ENCODE measurements around the gene ARSJ. TPM values are rescaled to one million over a fixed set of nuclear protein-coding genes. Genes with fewer than 3 reads are reported as not detected.
"Not testable (repeated sequence)": the region's sequence is repeated elsewhere in the genome, so short reads cannot be mapped to it uniquely, and the experiment has no call there.

The ARSJ gene
- total and polyA plus RNA-seq, 11 donors = 0.30 to 7.0 (median 1.7) TPM

DNA sequence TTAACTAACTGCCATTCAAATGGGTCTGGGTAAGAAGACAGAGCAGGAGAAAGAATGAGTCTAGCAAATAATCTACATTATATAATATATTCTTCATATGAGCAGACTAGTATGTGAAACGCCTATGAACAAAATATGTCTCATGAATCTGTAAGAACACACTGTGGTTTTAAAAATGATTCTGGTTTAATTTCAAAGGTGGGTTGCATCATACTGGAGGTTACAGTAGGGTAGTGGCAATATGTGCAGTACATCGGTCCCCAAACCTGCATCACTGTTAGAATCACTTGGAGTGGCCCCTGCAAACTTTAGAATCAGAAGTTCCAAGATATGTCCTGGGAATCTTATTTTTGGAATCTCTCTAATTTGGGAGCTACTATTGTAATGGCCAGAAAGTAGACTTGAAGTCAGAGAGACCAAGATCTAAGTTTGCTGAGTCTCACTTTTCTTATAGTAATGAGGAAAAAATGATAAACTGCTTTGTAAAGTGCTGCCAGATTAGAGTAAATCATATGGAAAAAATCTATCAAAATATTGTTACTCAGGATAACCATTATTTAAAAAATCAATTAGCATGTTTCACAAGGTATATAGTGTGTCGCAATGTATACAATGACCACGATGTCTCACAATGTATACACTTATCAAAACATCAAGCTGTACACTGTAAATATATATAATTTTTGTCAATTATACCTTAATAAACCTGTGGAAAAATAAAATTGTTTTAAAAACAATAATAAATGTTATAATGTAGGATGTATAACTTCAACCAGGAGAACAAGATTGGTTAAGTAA is 37.9 kb upstream of the ARSJ start:
- peaks cover 0 to 6% (median 0%) of the 10 kb centered on the region in 9 donors for H3K27me3 ChIP-seq
- 92 to 97% (median 95%) methylated on average over 4 of the region's 4 CpGs for WGBS, 4 donors
- H3K36me3 ChIP-seq = no peaks in the 10 kb centered on the region
- intact Hi-C loops (cut with DNase I) = no loop called here
- H3K9me3 ChIP-seq = no peaks in the 10 kb centered on the region
- TF ChIP-seq, protein P1, sequence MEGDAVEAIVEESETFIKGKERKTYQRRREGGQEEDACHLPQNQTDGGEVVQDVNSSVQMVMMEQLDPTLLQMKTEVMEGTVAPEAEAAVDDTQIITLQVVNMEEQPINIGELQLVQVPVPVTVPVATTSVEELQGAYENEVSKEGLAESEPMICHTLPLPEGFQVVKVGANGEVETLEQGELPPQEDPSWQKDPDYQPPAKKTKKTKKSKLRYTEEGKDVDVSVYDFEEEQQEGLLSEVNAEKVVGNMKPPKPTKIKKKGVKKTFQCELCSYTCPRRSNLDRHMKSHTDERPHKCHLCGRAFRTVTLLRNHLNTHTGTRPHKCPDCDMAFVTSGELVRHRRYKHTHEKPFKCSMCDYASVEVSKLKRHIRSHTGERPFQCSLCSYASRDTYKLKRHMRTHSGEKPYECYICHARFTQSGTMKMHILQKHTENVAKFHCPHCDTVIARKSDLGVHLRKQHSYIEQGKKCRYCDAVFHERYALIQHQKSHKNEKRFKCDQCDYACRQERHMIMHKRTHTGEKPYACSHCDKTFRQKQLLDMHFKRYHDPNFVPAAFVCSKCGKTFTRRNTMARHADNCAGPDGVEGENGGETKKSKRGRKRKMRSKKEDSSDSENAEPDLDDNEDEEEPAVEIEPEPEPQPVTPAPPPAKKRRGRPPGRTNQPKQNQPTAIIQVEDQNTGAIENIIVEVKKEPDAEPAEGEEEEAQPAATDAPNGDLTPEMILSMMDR (IDR thresholded peaks at IDR 0.05) = no peak
- TF ChIP-seq POLR2A (IDR thresholded peaks at IDR 0.05) = no peak
- ATAC-seq = no peak
- H3K27ac ChIP-seq = no peak overlapping the region
- no peaks in the 10 kb centered on the region for H3K4me1 ChIP-seq
- no peak overlapping the region for H3K4me3 ChIP-seq
- DNase-seq = no peak

DNA sequence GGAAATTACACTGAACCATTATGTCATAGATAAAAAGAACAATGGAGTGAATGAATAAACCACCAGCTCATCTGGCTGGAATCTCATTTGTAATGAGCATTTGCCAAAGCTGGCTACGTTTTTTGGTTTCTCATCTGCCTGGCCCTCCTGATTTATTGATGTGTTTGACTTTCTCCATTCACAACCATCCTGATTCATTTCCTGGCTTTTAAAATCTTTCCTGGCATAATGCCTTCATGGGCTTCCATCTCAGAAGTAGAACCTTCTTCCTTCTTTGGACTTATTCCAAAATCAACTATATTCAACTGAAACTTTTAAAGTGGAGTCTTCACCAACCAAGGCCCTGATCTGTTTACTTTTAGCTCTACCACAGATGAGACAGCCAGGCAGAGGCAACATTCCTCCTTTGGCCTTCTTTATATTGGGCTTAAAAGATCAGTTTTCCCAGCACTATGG is 36.0 kb upstream of the ARSJ start:
- Histone ChIP-seq H3K4me3 (no peak overlapping the region), H3K4me1 (no peaks in the 10 kb centered on the region), H3K27me3 (peaks cover 0 to 6% (median 0%) of the 10 kb centered on the region in 9 donors), H3K27ac (no peak overlapping the region), H3K9me3 (peaks cover 0 to 9% (median 0%) of the 10 kb centered on the region in 12 donors), H3K36me3 (no peaks in the 10 kb centered on the region)
- ATAC-seq (no peak), DNase-seq (no peak)
- 44 to 55% (median 50%) methylated on average over 1 of the region's 1 CpG for WGBS, 4 donors
- intact Hi-C loops (cut with DNase I) = no loop called here
- TF ChIP-seq POLR2A (IDR thresholded peaks at IDR 0.05) = no peak
- TF ChIP-seq, protein P1 (IDR thresholded peaks at IDR 0.05) = no peak

DNA sequence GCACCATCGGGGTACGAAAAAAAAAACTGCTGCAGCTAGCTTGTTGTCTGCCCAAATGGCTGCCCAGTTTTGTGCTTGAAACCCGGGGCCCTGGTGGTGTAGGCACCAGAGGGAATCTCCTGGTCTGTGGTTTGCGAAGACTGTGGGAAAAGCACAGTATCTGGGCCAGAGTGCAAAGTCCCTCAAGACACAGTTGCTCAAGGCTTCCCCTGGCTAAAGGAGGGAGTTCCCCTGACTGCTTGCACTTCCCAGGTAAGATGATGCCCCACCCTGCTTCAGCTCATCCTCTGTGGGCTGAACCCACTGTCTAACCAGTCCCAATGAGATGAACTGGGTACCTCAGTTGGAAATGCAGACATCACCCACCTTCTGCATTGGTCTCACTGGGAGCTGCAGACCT is 33.8 kb upstream of the ARSJ start:
- 84 to 88% (median 87%) methylated on average over 4 of the region's 4 CpGs for WGBS, 4 donors
- DNase-seq; ATAC-seq; H3K27me3 ChIP-seq; H3K9me3 ChIP-seq; H3K4me3 ChIP-seq; H3K4me1 ChIP-seq; intact Hi-C loops (cut with DNase I); H3K36me3 ChIP-seq; H3K27ac ChIP-seq: not testable (repeated sequence)

DNA sequence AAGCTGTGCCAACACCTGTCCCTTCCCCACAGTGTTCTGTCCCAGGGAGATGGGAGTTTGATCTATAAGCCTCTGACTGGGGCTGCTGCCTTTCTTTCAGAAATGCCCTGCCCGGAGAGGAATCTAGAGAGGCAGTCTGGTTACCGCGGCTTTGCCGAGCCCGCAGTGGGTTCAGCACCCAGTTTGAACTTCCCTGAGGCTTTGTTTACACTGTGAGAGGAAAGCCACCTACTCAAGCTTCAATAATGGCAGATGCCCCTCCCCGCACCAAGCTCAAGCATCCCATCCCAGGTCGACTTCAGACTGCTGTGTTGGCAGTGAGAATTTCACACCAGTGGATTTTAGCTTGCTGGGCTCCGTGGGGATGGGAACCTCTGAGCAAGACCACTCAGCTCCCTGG is 33.3 kb upstream of the ARSJ start:
- no peaks in the 10 kb centered on the region for H3K4me1 ChIP-seq
- H3K36me3 ChIP-seq = no peaks in the 10 kb centered on the region

More for the DNA sequence above, 33.3 kb upstream of the ARSJ start:
- ATAC-seq (no peak), DNase-seq (no peak)
- Histone ChIP-seq H3K9me3 (peaks cover 0 to 9% (median 0%) of the 10 kb centered on the region in 12 donors), H3K27me3 (peaks cover 0 to 6% (median 0%) of the 10 kb centered on the region in 9 donors), H3K4me3 (no peak overlapping the region), H3K27ac (no peak overlapping the region)
- TF ChIP-seq, protein P1 (IDR thresholded peaks at IDR 0.05) = no peak
- TF ChIP-seq POLR2A (IDR thresholded peaks at IDR 0.05) = no peak
- 44 to 84% (median 78%) methylated on average over 2 to 8 of the region's 8 CpGs for WGBS, 4 donors
- intact Hi-C loops (cut with DNase I) = no loop called here

All from heart left ventricle (tissue), 16 donors.